CD4-positive, alpha-beta T cell treated with Interleukin-12 subunit alpha and Interleukin-12 subunit beta, for 1 hour (primary cell): ENCODE measurements around the gene CDH23.

Experiments used
- DNase-seq: peaks from one replicate; pipeline ENCODE4 v3.0.0-alpha.2; 2020

Gene CDH23

GRCh38 chr10:71644307-71645180, 247.8 kb downstream of the CDH23 start:
- DNase-seq = no peak

DNA sequence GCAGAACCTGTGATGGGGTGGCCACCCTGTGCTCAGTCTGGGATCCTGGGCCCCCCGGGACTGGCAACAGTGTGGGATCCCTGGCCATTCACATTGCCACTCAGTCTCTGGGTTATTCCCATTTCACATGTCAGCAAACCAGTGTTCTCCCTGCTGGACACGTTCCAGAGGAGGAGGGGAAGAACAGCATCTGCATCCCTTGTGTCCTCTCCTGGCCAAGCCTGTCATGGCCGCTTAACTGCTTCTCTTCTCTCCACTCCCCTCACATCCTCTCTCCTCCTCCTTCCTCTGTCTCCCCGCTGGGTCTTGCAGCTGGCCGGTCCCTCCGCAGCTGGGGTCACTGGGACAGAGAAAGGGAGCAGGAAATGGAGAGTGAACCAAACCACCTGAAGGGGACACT, 248.5 kb downstream of the CDH23 start:
- no peak for DNase-seq

DNA sequence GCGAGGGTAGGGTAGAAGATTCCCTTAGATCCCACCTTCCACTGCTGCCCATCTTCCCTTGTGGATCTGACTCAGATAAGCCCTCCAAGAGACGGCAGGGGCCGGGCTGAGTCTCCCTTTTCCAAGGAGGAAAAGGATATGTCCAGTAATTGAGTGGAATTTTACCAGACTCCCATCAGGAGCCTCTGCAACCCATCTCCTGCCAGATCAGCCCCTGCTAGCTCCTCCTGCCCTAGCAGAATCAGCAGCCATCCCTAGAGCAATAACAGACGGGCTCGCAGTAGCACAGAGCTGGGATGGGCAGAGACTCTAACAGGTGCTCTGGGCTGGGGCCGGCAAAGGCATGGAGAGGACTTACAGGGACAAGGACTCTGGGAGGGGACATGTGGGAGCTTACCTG, 249.3 kb downstream of the CDH23 start:
- no peak for DNase-seq

- DNase-seq = no peak
Observed at GRCh38 chr10:71646592-71647292, 250.0 kb downstream of the CDH23 start.

DNA sequence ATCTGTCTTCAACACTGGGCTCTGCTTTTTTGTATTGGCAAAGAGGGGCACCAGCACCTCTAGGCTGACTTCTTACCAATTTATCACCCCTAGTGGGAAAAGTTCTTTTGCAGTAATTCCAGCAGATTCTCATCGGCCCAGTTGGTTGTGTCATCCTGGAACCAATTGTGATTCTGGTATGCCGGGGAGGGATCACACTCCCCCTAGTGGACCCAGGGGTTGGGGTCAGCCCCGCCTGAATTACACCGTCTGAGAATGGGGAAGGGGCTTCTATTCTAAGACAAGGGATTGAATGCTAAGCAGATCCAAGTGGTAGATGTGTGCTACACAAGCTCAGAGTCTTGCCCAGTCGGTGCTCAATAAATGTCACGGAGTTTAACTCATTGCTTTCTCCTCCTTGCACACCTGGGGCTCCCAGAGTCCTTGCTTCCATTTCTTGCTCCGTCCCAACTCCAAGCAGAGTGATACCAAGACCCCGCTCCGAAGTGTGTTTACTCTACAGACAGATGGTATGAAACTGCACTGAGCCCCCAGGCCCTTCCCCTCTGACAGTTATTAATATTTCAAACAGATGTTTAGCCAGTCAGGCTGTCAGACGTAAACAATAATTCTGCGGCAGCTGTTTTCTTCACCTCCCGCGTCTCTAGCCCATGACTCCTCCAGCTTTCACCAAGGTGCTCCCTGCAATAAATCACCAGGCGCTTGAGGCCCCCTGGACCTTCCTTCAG, 251.0 kb downstream of the CDH23 start:
- no peak for DNase-seq

DNA sequence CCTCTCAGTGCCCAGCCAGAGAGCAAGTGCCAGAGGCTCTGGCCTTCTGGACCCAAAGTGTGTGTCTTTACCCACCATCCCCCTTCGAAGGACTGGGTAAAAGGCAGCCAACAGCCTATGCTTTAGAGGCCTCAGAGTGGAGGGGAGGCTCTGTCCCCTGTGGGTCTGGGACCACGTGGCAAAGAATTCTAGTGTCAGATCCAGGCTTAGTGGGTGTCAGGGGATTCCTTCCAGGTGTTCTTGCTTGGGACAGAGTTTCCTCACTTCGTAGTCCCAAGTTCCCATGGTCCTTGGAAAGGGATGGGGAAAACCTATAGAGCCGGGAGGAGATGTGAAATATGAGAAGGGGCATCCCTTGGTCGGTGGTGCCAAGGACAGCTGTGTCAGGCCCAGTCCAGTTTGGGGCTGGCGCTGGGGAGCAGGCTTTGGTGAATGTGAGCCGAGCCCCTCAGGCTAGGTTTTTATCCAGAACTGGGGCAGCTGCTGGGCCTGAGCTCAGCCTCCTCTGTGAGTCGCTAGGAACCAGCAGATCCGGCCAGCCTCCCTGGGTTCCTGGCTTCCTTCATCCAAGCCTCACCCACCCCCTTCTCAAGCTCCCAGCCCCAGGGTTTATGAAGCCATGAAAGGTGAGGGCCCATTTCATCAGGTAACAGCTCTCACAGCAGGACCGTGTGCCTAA, 251.7 kb downstream of the CDH23 start:
- no peak for DNase-seq

DNA sequence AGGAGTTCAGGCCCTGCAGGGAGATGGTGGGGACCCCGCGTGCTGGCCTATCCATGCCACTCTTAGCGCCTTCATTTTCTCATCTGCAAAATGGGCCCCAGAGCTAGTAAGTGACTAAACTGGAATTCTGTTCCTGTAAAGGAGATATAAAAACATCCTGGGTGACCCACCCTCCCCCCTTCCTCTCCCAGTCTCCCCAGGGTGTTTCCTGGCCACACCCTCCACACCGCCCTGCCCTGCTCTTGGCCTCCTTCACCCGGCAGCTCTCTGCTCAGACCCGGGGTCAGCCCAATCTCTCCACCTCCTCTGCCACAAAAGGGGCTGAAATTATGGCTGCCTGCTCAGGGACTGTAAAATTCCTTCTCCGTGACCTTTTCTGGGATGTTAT, 252.2 kb downstream of the CDH23 start:
- no peak for DNase-seq

- DNase-seq = no peak
Observed at GRCh38 chr10:71649631-71650030, 252.9 kb downstream of the CDH23 start.

DNA sequence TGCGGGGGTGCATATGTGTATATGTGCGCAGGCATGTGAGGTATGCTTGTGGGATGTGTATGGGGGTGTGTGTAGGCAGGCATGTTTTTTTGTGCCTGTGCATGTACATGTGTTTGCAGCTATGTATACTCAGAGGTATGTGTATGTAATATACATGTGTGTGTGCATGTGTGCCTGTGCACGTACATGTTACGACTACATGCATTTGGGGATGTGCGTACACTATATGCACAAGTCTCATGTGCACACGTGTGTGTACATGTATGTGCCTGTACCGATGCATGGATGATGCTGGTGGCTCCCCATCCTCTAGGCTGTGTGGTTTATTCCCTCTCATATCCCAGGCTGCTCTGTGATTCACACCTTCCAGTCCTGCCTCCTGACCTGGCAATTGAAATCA, 253.7 kb downstream of the CDH23 start:
- DNase-seq = no peak

GRCh38 chr10:71651428-71651827, 254.7 kb downstream of the CDH23 start:
- no peak for DNase-seq

GRCh38 chr10:71651928-71652327, 255.2 kb downstream of the CDH23 start:
- no peak for DNase-seq

GRCh38 chr10:71653044-71653443, 256.3 kb downstream of the CDH23 start:
- DNase-seq = no peak

DNA sequence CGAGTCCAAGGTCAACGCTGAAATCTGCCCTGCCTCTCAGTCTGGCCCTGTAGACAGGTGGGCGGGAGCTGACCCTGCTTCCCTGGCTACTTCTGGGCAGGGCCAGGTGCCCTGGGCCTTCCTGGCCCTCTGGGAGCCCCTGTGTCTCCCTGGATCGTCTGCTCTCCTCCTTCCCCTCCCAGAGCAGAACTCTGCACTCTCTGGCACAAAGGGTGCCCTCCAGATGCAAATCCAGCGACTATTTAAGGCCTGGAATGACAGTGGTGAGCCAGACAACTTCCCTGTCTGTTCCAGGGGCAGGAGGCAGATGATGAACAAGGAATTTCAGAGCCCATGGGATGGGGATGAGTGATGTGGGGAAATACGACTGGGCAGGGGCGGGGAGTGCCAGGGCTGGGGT, 259.5 kb downstream of the CDH23 start:
- no peak for DNase-seq

DNA sequence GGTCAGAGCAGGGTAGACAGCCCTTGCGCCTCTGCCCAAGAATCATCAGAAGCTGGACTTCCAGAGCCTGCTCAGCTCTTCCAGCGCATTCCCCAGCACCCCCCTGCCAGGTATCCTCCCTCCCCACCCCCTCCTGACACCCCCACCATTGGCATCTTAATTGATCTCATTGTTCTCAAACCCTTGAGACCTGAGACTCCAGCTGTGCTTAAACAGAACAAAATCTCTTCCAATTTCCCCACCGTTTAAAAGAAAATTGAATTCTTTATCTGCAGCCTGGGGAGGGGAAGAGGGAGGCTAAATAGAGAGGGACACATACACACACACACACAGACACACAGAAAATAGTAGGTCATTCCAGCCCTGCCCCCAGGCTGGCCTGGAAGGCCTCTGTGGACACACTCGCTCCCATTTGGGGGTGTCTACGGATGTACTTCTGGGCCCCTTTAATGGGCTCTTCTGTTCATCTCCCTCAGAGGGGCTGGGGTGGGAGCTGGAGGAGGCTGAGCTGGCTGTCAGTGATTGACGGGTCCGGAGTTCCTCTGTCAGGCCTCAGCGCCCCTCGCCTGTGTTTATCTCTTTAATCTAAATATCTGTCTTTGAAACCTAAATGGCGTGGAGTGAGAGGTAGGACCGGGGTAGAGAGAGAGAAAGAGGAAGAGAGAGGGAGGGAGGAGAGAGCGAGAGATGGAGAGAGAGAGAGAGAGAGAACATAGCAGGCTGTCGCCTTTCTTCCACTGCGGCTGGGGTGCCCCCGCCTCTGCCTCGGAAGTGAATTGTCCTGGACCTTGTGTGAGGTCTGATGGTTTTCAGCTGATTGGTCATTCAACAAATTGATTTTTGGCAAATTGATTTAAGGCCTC, 261.1 kb downstream of the CDH23 start:
- DNase-seq = no peak

- no peak for DNase-seq
Observed at GRCh38 chr10:71658467-71658745, 261.7 kb downstream of the CDH23 start.

DNA sequence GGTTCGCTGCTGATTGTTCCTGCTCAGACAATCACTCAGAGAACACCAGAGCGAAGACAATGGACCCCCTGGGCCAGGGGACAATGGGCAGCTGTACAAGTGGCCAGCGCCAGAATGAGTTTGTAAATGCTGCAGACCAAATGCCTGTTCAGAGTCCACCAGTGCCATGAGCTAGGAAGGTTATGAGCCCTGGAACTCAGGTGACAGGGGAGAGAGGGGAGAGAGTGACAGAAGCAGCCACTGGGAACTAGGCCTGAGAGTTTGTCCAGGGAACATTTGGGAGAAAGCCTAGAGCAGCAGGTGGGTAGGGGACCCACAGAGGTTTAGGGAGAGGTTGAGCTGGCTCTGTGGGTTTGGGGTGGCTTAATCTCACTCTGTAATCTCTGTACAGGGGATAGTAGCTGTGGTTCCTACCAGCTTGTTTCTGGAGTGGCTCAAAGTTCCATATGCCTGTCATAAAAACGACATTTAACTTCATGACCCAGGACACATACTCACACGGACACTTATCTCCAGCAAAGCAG, 262.5 kb downstream of the CDH23 start:
- no peak for DNase-seq

- no peak for DNase-seq
Observed at GRCh38 chr10:71659737-71660136, 263.0 kb downstream of the CDH23 start.

DNA sequence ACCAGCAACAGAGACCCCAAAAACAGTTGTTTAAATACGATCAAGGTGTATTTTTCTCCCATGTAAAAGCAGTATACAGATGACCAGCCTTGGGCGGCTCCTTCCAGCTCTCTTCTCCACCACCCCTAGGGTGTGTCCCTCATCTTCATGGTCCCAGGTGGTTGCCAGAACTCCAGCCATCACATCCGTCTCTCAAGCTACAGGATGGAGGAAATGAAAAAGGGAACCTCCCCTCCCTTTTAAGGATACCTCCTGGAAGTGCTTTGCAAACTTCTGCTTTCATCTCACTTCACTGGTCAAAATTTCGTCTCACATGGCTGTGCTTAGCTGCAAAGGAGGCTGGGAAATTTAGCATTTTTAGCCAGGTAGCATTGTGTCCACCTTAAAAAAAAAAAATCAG, 263.6 kb downstream of the CDH23 start:
- DNase-seq = no peak

GRCh38 chr10:71661060-71661622, 264.4 kb downstream of the CDH23 start:
- DNase-seq = no peak

DNA sequence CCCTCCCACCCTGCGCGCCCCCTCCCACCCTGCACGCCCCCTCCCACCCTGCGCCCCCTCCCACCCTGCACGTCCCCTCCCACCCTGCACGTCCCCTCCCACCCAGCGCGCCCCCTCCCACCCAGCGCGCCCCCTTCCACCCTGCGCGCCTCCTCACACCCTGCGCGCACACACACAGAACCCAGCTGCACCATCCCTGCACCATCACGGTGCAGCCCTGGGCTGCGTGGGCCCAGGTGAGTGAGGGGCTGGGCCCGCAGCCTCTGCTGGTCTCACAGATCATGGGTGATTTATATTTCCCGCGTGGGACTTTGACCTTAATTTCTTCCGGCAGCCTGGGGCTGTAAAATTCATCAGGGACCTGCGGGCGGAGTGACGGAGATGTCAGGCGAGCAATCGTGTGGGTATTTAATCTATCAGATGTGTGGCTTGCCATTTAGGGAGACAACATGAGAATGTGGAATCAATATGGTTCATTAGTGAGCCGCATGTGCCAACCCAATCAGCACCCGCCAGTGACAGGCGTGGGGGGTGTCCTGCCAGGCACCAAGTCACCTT, 265.1 kb downstream of the CDH23 start:
- no peak for DNase-seq

GRCh38 chr10:71663311-71663710, 266.6 kb downstream of the CDH23 start:
- DNase-seq = no peak
